ENCODE data around the gene BCDIN3D. TPM values are rescaled to one million over a fixed set of nuclear protein-coding genes. Genes with fewer than 3 reads are reported as not detected.

Gene BCDIN3D
- total and polyA plus RNA-seq, 2 donors (not counting 3 experiments of a cell fraction or from before 2014, with no cell fraction given), result 1.8 to 3.1 TPM

DNA sequence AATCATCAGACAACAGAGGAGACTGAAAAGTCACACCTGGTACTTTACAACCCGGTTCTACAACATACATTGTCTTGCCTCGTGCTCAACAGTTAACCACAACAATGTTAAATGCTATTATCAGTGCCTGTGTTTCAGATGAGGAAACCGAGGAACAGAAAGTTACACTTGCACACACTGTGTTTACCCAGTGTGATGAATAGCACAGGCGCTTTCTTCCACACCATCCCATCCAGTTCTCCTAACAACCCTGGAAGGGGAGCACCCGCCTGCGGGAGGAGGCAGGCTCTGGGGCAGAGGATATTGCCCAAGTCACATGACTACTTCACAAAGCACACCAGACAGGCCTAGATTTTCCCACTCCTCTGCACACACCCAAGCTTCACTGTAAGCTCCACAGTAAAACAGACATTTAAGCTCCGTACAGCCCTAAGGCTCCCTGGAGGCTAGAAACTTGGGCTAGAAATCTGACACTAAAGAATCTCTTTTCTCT, 36.5 kb downstream of the BCDIN3D start:
- ChIA-PET POLR2A (no interaction called here), CTCF (no interaction called here)
- no peak for DNase-seq (ENCODE audit: low read depth, low spot score)
- no peak overlapping the region for H2AFZ ChIP-seq (ENCODE audit: low read depth, low read length)
- intact Hi-C loops (cut with micrococcal nuclease), result no loop called here
- H4K20me1 ChIP-seq (replicated peaks; ENCODE audit: control insufficient read depth, extremely low read depth, insufficient read depth, low read length), result no peaks in the 10 kb centered on the region
- H3K9me3 ChIP-seq (replicated peaks; ENCODE audit: control insufficient read depth, insufficient read depth, low read length), result no peaks in the 10 kb centered on the region
- FAIRE-seq, result no peak
- no peaks in the 10 kb centered on the region for H3K27me3 ChIP-seq (ENCODE audit: control insufficient read depth in 2 of 2, insufficient read depth in 2 of 2, low read length in 2 of 2)
- H3K4me2 ChIP-seq (ENCODE audit: insufficient read depth, low read length), result no peak overlapping the region
- no peak for TF ChIP-seq POLR2AphosphoS5 (IDR thresholded peaks at IDR 0.05; ENCODE audit: insufficient read depth, low read depth, low read length)
- TF ChIP-seq, protein P1, sequence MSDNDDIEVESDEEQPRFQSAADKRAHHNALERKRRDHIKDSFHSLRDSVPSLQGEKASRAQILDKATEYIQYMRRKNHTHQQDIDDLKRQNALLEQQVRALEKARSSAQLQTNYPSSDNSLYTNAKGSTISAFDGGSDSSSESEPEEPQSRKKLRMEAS (IDR thresholded peaks at IDR 0.05; ENCODE audit: insufficient read depth, insufficient read length), result no peak
- no peak for TF ChIP-seq POLR2A (IDR thresholded peaks at IDR 0.05; ENCODE audit: low read depth, low read length)
- no peak for TF ChIP-seq MYC (IDR thresholded peaks at IDR 0.05; ENCODE audit: low read depth, low read length)
- no peak for TF ChIP-seq EZH2 (IDR thresholded peaks at IDR 0.05; ENCODE audit: borderline replicate concordance, low read depth, low read length, severe bottlenecking)
- TF ChIP-seq FOS (IDR thresholded peaks at IDR 0.05; ENCODE audit: borderline replicate concordance, insufficient read depth, low read length), result no peak
- no peak for TF ChIP-seq JUN (IDR thresholded peaks at IDR 0.05; ENCODE audit: borderline replicate concordance, insufficient read depth, insufficient read length, low read depth)
- no peak for TF ChIP-seq GATA2 (IDR thresholded peaks at IDR 0.05; ENCODE audit: insufficient read depth, insufficient read length, low read depth, low read length)
- TF ChIP-seq, protein P2, sequence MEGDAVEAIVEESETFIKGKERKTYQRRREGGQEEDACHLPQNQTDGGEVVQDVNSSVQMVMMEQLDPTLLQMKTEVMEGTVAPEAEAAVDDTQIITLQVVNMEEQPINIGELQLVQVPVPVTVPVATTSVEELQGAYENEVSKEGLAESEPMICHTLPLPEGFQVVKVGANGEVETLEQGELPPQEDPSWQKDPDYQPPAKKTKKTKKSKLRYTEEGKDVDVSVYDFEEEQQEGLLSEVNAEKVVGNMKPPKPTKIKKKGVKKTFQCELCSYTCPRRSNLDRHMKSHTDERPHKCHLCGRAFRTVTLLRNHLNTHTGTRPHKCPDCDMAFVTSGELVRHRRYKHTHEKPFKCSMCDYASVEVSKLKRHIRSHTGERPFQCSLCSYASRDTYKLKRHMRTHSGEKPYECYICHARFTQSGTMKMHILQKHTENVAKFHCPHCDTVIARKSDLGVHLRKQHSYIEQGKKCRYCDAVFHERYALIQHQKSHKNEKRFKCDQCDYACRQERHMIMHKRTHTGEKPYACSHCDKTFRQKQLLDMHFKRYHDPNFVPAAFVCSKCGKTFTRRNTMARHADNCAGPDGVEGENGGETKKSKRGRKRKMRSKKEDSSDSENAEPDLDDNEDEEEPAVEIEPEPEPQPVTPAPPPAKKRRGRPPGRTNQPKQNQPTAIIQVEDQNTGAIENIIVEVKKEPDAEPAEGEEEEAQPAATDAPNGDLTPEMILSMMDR (IDR thresholded peaks at IDR 0.05; ENCODE audit: extremely low read depth in 1 of 2, insufficient read depth in 1 of 2, low read depth in 1 of 2, low read length in 2 of 2), result no peak
- no peak overlapping the region for H3K4me3 ChIP-seq (replicated peaks in 1 of 3; ENCODE audit: insufficient read depth in 1 of 3, low read depth in 1 of 3, low read length in 3 of 3)
- H3K9ac ChIP-seq (replicated peaks; ENCODE audit: extremely low read depth, insufficient read depth, low read length), result no peak overlapping the region
- H3K27ac ChIP-seq (ENCODE audit: insufficient read depth, low read depth, low read length), result no peak overlapping the region
- H3K79me2 ChIP-seq (ENCODE audit: control insufficient read depth, insufficient read depth, low read length), result no peaks in the 10 kb centered on the region
- no peaks in the 10 kb centered on the region for H3K4me1 ChIP-seq (ENCODE audit: control insufficient read depth, extremely low read depth, insufficient read depth, low read length)
- dilution Hi-C loops (cut with MboI; ENCODE audit: extremely low pct_ligation_motif_present, low sequenced_read_pairs), result no loop called here
- no peaks in the 10 kb centered on the region for H3K9me1 ChIP-seq (replicated peaks; ENCODE audit: control insufficient read depth, extremely low read depth, insufficient read depth, low read length)
- no TSS peak for BruUV-seq (replicated peaks)
- peaks cover 13 to 39% of the 10 kb centered on the region in 2 experiments for H3K36me3 ChIP-seq (ENCODE audit: control insufficient read depth in 2 of 2, extremely low read depth in 1 of 2, insufficient read depth in 2 of 2, low read length in 2 of 2)
